GM12878 (cell line): Measurements from ENCODE around the gene COMMD3.

Experiments
- BCL11A ChIP-seq: IDR thresholded peaks from 2 replicates; pipeline ENCODE4 v1.6.1; 2011; ENCODE audit warnings: low read depth, low read length
- CTCF ChIP-seq, 3 experiments: IDR thresholded peaks in 2 of 3; conservative IDR thresholded peaks in 1 of 3; 2 replicates each; pipeline ENCODE4 v1.5.1; 2011; ENCODE audit warnings: low read depth in 3 of 3, low read length in 3 of 3, mild to moderate bottlenecking in 3 of 3, control low read depth in 2 of 3, moderate library complexity in 2 of 3, inconsistent platforms in 1 of 3, mixed read lengths in 1 of 3; ENCODE audit not compliant: control insufficient read depth in 2 of 3, insufficient read depth in 1 of 3; ENCODE audit errors: extremely low read depth in 1 of 3
- MAX ChIP-seq: IDR thresholded peaks from 2 replicates; pipeline ENCODE4 v1.6.1; 2012; ENCODE audit warnings: low read depth, low read length, improper control_type of control experiment
- POLR2A ChIP-seq: IDR thresholded peaks from 2 replicates; pipeline ENCODE4 v1.6.1; 2011; ENCODE audit warnings: low read depth, mild to moderate bottlenecking, low read length

- TF ChIP-seq CTCF (IDR thresholded peaks at IDR 0.05 in 2 of 3, conservative IDR thresholded peaks at IDR 0.05 in 1 of 3; ENCODE audit: control insufficient read depth in 2 of 3, extremely low read depth in 1 of 3, insufficient read depth in 1 of 3, low read depth in 3 of 3, low read length in 3 of 3): no peak
- TF ChIP-seq POLR2A: peak; percentile 66; the same call in 1 of the 2 replicates
- 0 out of 2 replicates have a peak, but pooled peaks have one; percentile 51 for TF ChIP-seq MAX
- no peak for TF ChIP-seq BCL11A
Measured at GRCh38 chr10:22335173-22335933, 19.2 kb downstream of the COMMD3 start.
